Lower leg skin (tissue), 3 donors: Measurements from ENCODE around the gene KIF26B.

Experiments
- CTCF ChIP-seq, 3 donors: fragments of 450-650 bp; IDR thresholded peaks; one replicate each; pipeline ENCODE4 v1.5.1; 2016; ENCODE audit warnings: antibody characterized with exemption in 3 of 3, mild to moderate bottlenecking in 3 of 3, moderate library complexity in 2 of 3
- POLR2A ChIP-seq, 2 donors: fragments of 450-650 bp; IDR thresholded peaks; one replicate each; pipeline ENCODE4 v1.6.1; 2016 to 2017; ENCODE audit warnings: antibody characterized with exemption in 2 of 2, mild to moderate bottlenecking in 1 of 2, moderate library complexity in 1 of 2

DNA sequence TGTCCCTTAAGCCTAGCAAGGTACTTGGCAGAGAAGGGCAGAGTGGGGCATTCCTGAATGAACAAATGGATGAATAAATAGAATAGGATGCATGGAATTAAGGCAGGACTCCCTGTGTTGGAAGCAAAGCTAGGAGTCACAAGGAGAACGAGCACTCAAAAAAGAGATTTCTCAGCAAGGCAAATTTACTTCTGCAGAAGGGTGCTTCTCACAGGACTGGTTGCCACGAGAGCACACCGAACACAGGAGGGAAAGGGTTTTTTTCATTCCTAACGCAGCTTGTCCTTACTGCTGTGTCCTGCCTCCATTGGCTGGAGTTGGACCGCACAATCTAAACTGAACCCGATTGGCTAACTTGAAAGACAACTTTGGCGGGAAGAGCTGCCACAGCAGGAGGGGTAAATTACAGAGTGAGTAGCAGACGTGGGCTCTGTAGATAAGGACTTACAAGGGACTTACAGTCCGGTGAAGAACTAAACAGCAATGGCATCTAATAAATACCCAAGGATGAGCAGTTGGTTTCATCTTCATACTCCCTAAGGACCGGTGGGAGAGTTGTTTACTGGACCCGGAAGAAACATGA is 52.4 kb downstream of the KIF26B start:
- TF ChIP-seq CTCF (IDR thresholded peaks at IDR 0.05) = no peak
- no peak for TF ChIP-seq POLR2A (IDR thresholded peaks at IDR 0.05)
